Measurements from ENCODE around the gene MXRA7. TPM values are rescaled to one million over a fixed set of nuclear protein-coding genes. Genes with fewer than 3 reads are reported as not detected.
A peak's percentile ranks its signal among the peaks of the same experiment; 100 is the strongest.

The MXRA7 gene
- total RNA-seq, 5 donors from 2014 or later (not counting 1 experiment from before 2014, with no cell fraction given): 5.9 to 14.7 (median 13.5) TPM

GRCh38 chr17:76643553-76644148 lies 67.1 kb downstream of the MXRA7 start, which contains the start of gene ST6GALNAC1:
Gene ST6GALNAC1 (minus strand): TSS chr17:76643757. CDS start chr17:76643638, 119 bp downstream.
- Mint-ChIP-seq H3K27me3 (no peaks in the 10 kb centered on the region), H3K9me3 (peaks cover 0 to 7% (median 3%) of the 10 kb centered on the region in 3 donors), H3K4me3 (peak within 1 kb of the TSS; percentile 71 to 85 (median 81)), H3K4me1 (peaks cover 28 to 48% (median 43%) of the 10 kb centered on the region in 3 donors), H3K36me3 (no peaks in the 10 kb centered on the region), H3K27ac (peak within 1 kb of the TSS; percentile 87 to 90)
- no peaks in the 10 kb centered on the region for H3K36me3 ChIP-seq (ENCODE audit: control insufficient read depth in 2 of 2, extremely low read depth in 1 of 2, insufficient read depth in 1 of 2, low read length in 1 of 2)
- DNase-seq: peak in 32 of 35 experiments; percentile 4 to 65 (median 30)
- ChIA-PET CTCF (no interaction called here), POLR2A (interaction anchor here in 1 of 2 donors (0.7 kb wide), 1 partner anchor 12 kb away, joined by 3 read pairs; no protein-coding TSS in a partner anchor)
- peak within 1 kb of the TSS; percentile 10 for H3K27ac ChIP-seq (ENCODE audit: low read length)
- peaks cover 14 to 22% of the 10 kb centered on the region in 2 experiments for H3K4me1 ChIP-seq (ENCODE audit: control insufficient read depth in 1 of 2, extremely low read depth in 1 of 2, insufficient read depth in 2 of 2, low read length in 2 of 2)
- H3K9me3 ChIP-seq: no peaks in the 10 kb centered on the region
- H3K27me3 ChIP-seq (replicated peaks in 1 of 2; ENCODE audit: control insufficient read depth in 2 of 2, extremely low read depth in 1 of 2, insufficient read depth in 2 of 2, low read length in 1 of 2): peaks cover 0 to 5% of the 10 kb centered on the region in 2 experiments
- peak; percentile 87 to 99 (median 94) for ATAC-seq (replicated peaks in 1 of 4)
- WGBS (ENCODE audit: insufficient coverage): 40% methylated on average over 3 of the region's 7 CpGs
- H3K4me3 ChIP-seq (ENCODE audit: control insufficient read depth in 1 of 2, extremely low read depth in 1 of 2, low read length in 1 of 2): peak within 1 kb of the TSS; percentile 30 to 64

DNA sequence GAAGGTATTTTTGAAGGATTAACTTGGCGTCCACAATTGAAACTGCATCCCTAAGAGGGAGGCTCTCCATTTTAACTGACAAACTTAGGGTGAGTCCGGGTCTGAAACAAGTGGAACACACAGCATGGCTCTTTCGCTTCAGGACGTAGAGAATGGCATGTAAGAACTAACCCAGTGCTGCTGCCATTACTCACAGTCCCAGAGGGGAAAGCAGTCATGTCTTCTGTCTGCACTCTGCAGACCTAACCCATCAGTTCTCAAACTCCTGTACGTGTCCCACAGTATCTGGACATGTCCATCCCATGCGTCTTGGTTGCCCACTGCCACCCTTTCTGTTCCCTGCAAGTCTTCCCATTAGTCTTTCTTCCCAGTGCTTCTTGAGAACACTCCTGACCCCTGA lies 67.8 kb downstream of the MXRA7 start:
- no peaks in the 10 kb centered on the region for H3K36me3 ChIP-seq (ENCODE audit: control insufficient read depth in 2 of 2, extremely low read depth in 1 of 2, insufficient read depth in 1 of 2, low read length in 1 of 2)
- peak overlapping the region; percentile 71 to 85 (median 81) for H3K4me3 Mint-ChIP-seq
- ChIA-PET CTCF (interaction anchor here in 1 of 2 donors (0.7 kb wide), 1 partner anchor 245 kb away, joined by 5 read pairs; no protein-coding TSS in a partner anchor), POLR2A (no interaction called here)
- H3K9me3 Mint-ChIP-seq: peaks cover 0 to 7% (median 3%) of the 10 kb centered on the region in 3 donors
- H3K9me3 ChIP-seq: no peaks in the 10 kb centered on the region
- peak overlapping the region; percentile 87 to 90 for H3K27ac Mint-ChIP-seq
- H3K27me3 Mint-ChIP-seq: no peaks in the 10 kb centered on the region
- H3K27ac ChIP-seq (ENCODE audit: low read length): no peak overlapping the region
- H3K4me3 ChIP-seq (ENCODE audit: control insufficient read depth in 1 of 2, extremely low read depth in 1 of 2, low read length in 1 of 2): peak overlapping the region; percentile 30 to 64
- H3K36me3 Mint-ChIP-seq: no peaks in the 10 kb centered on the region
- DNase-seq (no peak), ATAC-seq (replicated peaks in 1 of 4) (peak in 2 of 4 experiments; percentile 31 to 45)
- 92% methylated on average over 6 of the region's 6 CpGs for WGBS (ENCODE audit: insufficient coverage)
- H3K4me1 Mint-ChIP-seq: peaks cover 28 to 48% (median 43%) of the 10 kb centered on the region in 3 donors
- H3K4me1 ChIP-seq (ENCODE audit: control insufficient read depth in 1 of 2, extremely low read depth in 1 of 2, insufficient read depth in 2 of 2, low read length in 2 of 2): peaks cover 14 to 22% of the 10 kb centered on the region in 2 experiments
- H3K27me3 ChIP-seq (replicated peaks in 1 of 2; ENCODE audit: control insufficient read depth in 2 of 2, extremely low read depth in 1 of 2, insufficient read depth in 2 of 2, low read length in 1 of 2): peaks cover 0 to 5% of the 10 kb centered on the region in 2 experiments

GRCh38 chr17:76642032-76642561 lies 68.7 kb downstream of the MXRA7 start:
- ChIA-PET CTCF (interaction anchor here in 1 of 2 donors (0.7 kb wide), 1 partner anchor 244 kb away, joined by 5 read pairs; no protein-coding TSS in a partner anchor), POLR2A (no interaction called here)
- no peak for ATAC-seq (replicated peaks in 1 of 4)

GRCh38 chr17:76641501-76641900 lies 69.3 kb downstream of the MXRA7 start:
- H3K4me3 Mint-ChIP-seq: peak overlapping the region; percentile 1 to 63 (median 28)
- CTCF ChIA-PET: no interaction called here

More at GRCh38 chr17:76642032-76642561, 68.7 kb downstream of the MXRA7 start:
- Histone ChIP-seq H3K36me3 (ENCODE audit: control insufficient read depth in 2 of 2, extremely low read depth in 1 of 2, insufficient read depth in 1 of 2, low read length in 1 of 2) (no peaks in the 10 kb centered on the region), H3K4me1 (ENCODE audit: control insufficient read depth in 1 of 2, extremely low read depth in 1 of 2, insufficient read depth in 2 of 2, low read length in 2 of 2) (peaks cover 14 to 22% of the 10 kb centered on the region in 2 experiments), H3K27me3 (replicated peaks in 1 of 2; ENCODE audit: control insufficient read depth in 2 of 2, extremely low read depth in 1 of 2, insufficient read depth in 2 of 2, low read length in 1 of 2) (peaks cover 0 to 4% of the 10 kb centered on the region in 2 experiments), H3K9me3 (no peaks in the 10 kb centered on the region), H3K27ac (ENCODE audit: low read length) (no peak overlapping the region), H3K4me3 (ENCODE audit: control insufficient read depth in 1 of 2, extremely low read depth in 1 of 2, low read length in 1 of 2) (peak overlapping the region in 1 of 2 donors; percentile 17)
- no peak for DNase-seq
- WGBS (ENCODE audit: insufficient coverage): no CpG with 5 or more reads among the region's 5 CpGs
- H3K9me3 Mint-ChIP-seq: peaks cover 0 to 7% (median 3%) of the 10 kb centered on the region in 3 donors
- peak overlapping the region; percentile 10 to 19 for H3K27ac Mint-ChIP-seq
- no peaks in the 10 kb centered on the region for H3K36me3 Mint-ChIP-seq
- H3K27me3 Mint-ChIP-seq: no peaks in the 10 kb centered on the region
- H3K4me3 Mint-ChIP-seq: peak overlapping the region; percentile 71 to 85 (median 81)
- peaks cover 28 to 48% (median 43%) of the 10 kb centered on the region in 3 donors for H3K4me1 Mint-ChIP-seq

DNA sequence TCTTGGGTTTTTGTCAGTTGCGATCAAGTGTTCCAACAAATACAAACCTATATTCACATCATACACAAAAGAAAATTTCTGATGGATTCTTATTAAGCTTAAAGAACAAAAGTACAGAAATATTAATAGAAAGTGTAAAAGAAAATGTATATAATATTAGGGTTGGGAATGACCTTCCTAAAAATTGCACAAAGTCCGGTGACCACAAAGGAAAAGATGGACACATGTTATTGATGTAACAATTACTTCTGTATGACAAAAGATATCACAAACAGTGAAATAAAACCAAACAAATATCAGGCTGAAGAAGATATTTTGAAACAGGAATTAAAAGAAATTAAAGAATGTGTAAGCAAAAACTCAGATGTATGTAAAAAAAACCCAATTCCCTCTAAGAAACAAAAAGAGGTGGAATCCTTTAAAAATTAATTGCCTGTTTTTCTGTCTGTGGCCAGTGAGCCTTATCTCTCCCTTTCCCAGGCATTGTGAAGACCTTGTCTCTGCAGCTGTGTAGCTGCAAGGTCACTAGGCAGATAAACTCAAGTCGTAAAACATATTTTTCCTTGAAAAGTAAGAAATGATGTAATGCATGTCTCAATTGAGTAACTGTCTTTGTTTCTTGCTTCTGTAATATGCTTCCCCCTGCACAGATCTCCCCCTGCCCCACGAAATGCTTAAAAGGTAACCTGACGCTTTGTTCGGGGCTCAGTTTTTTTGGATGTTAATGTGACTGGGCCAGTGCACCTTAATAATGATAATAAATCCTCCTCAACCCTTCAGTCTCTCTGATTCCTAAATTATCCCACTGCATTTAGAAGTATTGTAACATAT lies 70.0 kb downstream of the MXRA7 start:
- Mint-ChIP-seq H3K4me3 (peak overlapping the region in 2 of 3 donors; percentile 28 to 63), H3K9me3 (no peaks in the 10 kb centered on the region), H3K36me3 (no peaks in the 10 kb centered on the region), H3K4me1 (peaks cover 28 to 46% (median 43%) of the 10 kb centered on the region in 3 donors), H3K27me3 (no peaks in the 10 kb centered on the region), H3K27ac (peak overlapping the region in 1 of 2 donors; percentile 3)
- no peaks in the 10 kb centered on the region for H3K9me3 ChIP-seq
- ATAC-seq (replicated peaks in 1 of 4) (no peak), DNase-seq (no peak)
- ChIA-PET CTCF (no interaction called here), POLR2A (interaction anchor here in 1 of 2 donors (0.6 kb wide), 1 partner anchor 71 kb away, joined by 7 read pairs; a partner anchor contains a TSS)
- no CpG with 5 or more reads among the region's 6 CpGs for WGBS (ENCODE audit: insufficient coverage)
- peaks cover 14 to 22% of the 10 kb centered on the region in 2 experiments for H3K4me1 ChIP-seq (ENCODE audit: control insufficient read depth in 1 of 2, extremely low read depth in 1 of 2, insufficient read depth in 2 of 2, low read length in 2 of 2)
- H3K4me3 ChIP-seq (ENCODE audit: control insufficient read depth in 1 of 2, extremely low read depth in 1 of 2, low read length in 1 of 2): no peak overlapping the region
- H3K27me3 ChIP-seq (replicated peaks in 1 of 2; ENCODE audit: control insufficient read depth in 2 of 2, extremely low read depth in 1 of 2, insufficient read depth in 2 of 2, low read length in 1 of 2): peaks cover 0 to 4% of the 10 kb centered on the region in 2 experiments
- no peak overlapping the region for H3K27ac ChIP-seq (ENCODE audit: low read length)
- H3K36me3 ChIP-seq (ENCODE audit: control insufficient read depth in 2 of 2, extremely low read depth in 1 of 2, insufficient read depth in 1 of 2, low read length in 1 of 2): no peaks in the 10 kb centered on the region

More at GRCh38 chr17:76641501-76641900, 69.3 kb downstream of the MXRA7 start:
- DNase-seq (no peak), ATAC-seq (replicated peaks in 1 of 4) (no peak)
- POLR2A ChIA-PET: no interaction called here
- no peaks in the 10 kb centered on the region for H3K36me3 Mint-ChIP-seq
- peaks cover 0 to 4% (median 1%) of the 10 kb centered on the region in 3 donors for H3K9me3 Mint-ChIP-seq
- Histone ChIP-seq H3K27me3 (replicated peaks in 1 of 2; ENCODE audit: control insufficient read depth in 2 of 2, extremely low read depth in 1 of 2, insufficient read depth in 2 of 2, low read length in 1 of 2) (peaks cover 0 to 4% of the 10 kb centered on the region in 2 experiments), H3K4me1 (ENCODE audit: control insufficient read depth in 1 of 2, extremely low read depth in 1 of 2, insufficient read depth in 2 of 2, low read length in 2 of 2) (peaks cover 14 to 22% of the 10 kb centered on the region in 2 experiments), H3K4me3 (ENCODE audit: control insufficient read depth in 1 of 2, extremely low read depth in 1 of 2, low read length in 1 of 2) (no peak overlapping the region), H3K9me3 (no peaks in the 10 kb centered on the region), H3K27ac (ENCODE audit: low read length) (no peak overlapping the region), H3K36me3 (ENCODE audit: control insufficient read depth in 2 of 2, extremely low read depth in 1 of 2, insufficient read depth in 1 of 2, low read length in 1 of 2) (no peaks in the 10 kb centered on the region)
- 100% methylated on average over 1 of the region's 3 CpGs for WGBS (ENCODE audit: insufficient coverage)
- H3K27me3 Mint-ChIP-seq: no peaks in the 10 kb centered on the region
- no peak overlapping the region for H3K27ac Mint-ChIP-seq
- H3K4me1 Mint-ChIP-seq: peaks cover 28 to 47% (median 43%) of the 10 kb centered on the region in 3 donors

DNA sequence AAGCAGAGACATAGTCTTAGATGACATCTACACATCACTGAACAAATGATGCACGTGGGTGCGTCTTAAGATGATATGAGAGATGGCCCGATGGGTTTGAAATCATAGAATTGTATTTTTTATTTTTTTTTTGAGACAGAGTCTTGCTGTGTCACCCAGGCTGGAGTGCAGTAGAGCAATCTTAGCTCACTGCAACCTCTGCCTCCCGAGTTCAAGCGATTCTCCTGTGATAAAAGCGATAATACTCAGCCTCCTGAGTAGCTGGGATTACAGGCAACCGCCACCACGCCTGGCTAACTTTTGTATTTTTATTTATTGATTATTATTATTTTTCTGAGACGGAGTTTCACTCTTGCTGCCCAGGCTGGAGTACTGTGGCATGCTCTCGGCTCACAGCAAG lies 72.5 kb downstream of the MXRA7 start:
- Mint-ChIP-seq H3K4me3 (no peak overlapping the region), H3K36me3 (no peaks in the 10 kb centered on the region), H3K27ac (no peak overlapping the region), H3K27me3 (peaks cover 0 to 2% of the 10 kb centered on the region in 2 donors), H3K4me1 (peaks cover 14 to 27% (median 26%) of the 10 kb centered on the region in 3 donors), H3K9me3 (no peaks in the 10 kb centered on the region)
- ATAC-seq (replicated peaks in 1 of 4) (no peak), DNase-seq (no peak)
- no peaks in the 10 kb centered on the region for H3K9me3 ChIP-seq
- peaks cover 0 to 6% of the 10 kb centered on the region in 2 experiments for H3K27me3 ChIP-seq (replicated peaks in 1 of 2; ENCODE audit: control insufficient read depth in 2 of 2, extremely low read depth in 1 of 2, insufficient read depth in 2 of 2, low read length in 1 of 2)
- H3K27ac ChIP-seq (ENCODE audit: low read length): no peak overlapping the region
- POLR2A ChIA-PET: no interaction called here
- H3K4me1 ChIP-seq (ENCODE audit: control insufficient read depth in 1 of 2, extremely low read depth in 1 of 2, insufficient read depth in 2 of 2, low read length in 2 of 2): peaks cover 8 to 11% of the 10 kb centered on the region in 2 experiments
- CTCF ChIA-PET: no interaction called here
- H3K4me3 ChIP-seq (ENCODE audit: control insufficient read depth in 1 of 2, extremely low read depth in 1 of 2, low read length in 1 of 2): no peak overlapping the region
- no peaks in the 10 kb centered on the region for H3K36me3 ChIP-seq (ENCODE audit: control insufficient read depth in 2 of 2, extremely low read depth in 1 of 2, insufficient read depth in 1 of 2, low read length in 1 of 2)
- whole genome bisulfite sequencing (ENCODE audit: insufficient coverage): no CpG with 5 or more reads among the region's 10 CpGs

All from T-cell (primary cell).